Keratinocyte (primary cell): ENCODE results near the gene CER1. TPM values are rescaled to one million over a fixed set of nuclear protein-coding genes. Genes with fewer than 3 reads are reported as not detected.

Experiments
- DNase-seq: peaks from one replicate; pipeline ENCODE4 v3.0.0-alpha.2; 2011; ENCODE audit warnings: low read depth, missing footprints, low spot score
- FAIRE-seq: peaks from 2 replicates; lab custom pipeline; 2011; peaks lifted over from hg19 to GRCh38; lab: Jason Lieb, UNC
- H2AFZ ChIP-seq: 2 replicates; pipeline ENCODE4 v1.6.0; 2012; ENCODE audit warnings: low read length, control low read depth, inconsistent platforms; ENCODE audit not compliant: control insufficient read depth
- H3K27ac ChIP-seq: 2 replicates; pipeline ENCODE4 v1.5.1; 2011; ENCODE audit warnings: low read length; ENCODE audit not compliant: control insufficient read depth, insufficient read depth
- H3K27me3 ChIP-seq: 3 replicates; pipeline ENCODE4 v1.6.0; 2011; ENCODE audit warnings: low read length; ENCODE audit not compliant: control insufficient read depth, insufficient read depth; ENCODE audit errors: extremely low read depth
- H3K36me3 ChIP-seq, 2 experiments: 2 replicates in 1 of 2; 3 replicates in 1 of 2; pipeline ENCODE4 v1.5.1; 2011; ENCODE audit warnings: low read length in 2 of 2, mild to moderate bottlenecking in 1 of 2; ENCODE audit not compliant: control insufficient read depth in 2 of 2, insufficient read depth in 2 of 2; ENCODE audit errors: extremely low read depth in 1 of 2
- H3K4me1 ChIP-seq: 3 replicates; pipeline ENCODE4 v1.5.1; 2011; ENCODE audit warnings: low read length; ENCODE audit not compliant: control insufficient read depth, insufficient read depth; ENCODE audit errors: extremely low read depth
- H3K4me2 ChIP-seq: 3 replicates; pipeline ENCODE4 v1.6.0; 2011; ENCODE audit warnings: low read depth, low read length; ENCODE audit not compliant: control insufficient read depth, insufficient read depth; ENCODE audit errors: extremely low read depth
- H3K4me3 ChIP-seq, 3 experiments: fragments of 200-600 bp in 1 of 3; sonication (generic) in 1 of 3; 2 replicates in 2 of 3; 3 replicates in 1 of 3; pipeline ENCODE4 v1.5.1; 2011 to 2016; ENCODE audit warnings: low read length in 3 of 3, mild to moderate bottlenecking in 3 of 3, control low read depth in 2 of 3, inconsistent platforms in 1 of 3, low read depth in 1 of 3, mixed read lengths in 1 of 3, mixed run types in 1 of 3, moderate library complexity in 1 of 3; ENCODE audit not compliant: control insufficient read depth in 2 of 3, insufficient read depth in 2 of 3; ENCODE audit errors: extremely low read depth in 1 of 3
- H3K79me2 ChIP-seq: 2 replicates; pipeline ENCODE4 v1.6.0; 2012; ENCODE audit warnings: low read length; ENCODE audit not compliant: control insufficient read depth, insufficient read depth
- H3K9ac ChIP-seq: 3 replicates; pipeline ENCODE4 v1.6.0; 2011; ENCODE audit warnings: low read length; ENCODE audit not compliant: control insufficient read depth, insufficient read depth; ENCODE audit errors: extremely low read depth
- H3K9me1 ChIP-seq: 3 replicates; pipeline ENCODE4 v1.6.0; 2011; ENCODE audit warnings: low read length; ENCODE audit not compliant: control insufficient read depth, insufficient read depth; ENCODE audit errors: extremely low read depth
- H3K9me3 ChIP-seq: 2 replicates; pipeline ENCODE4 v1.5.1; 2012; ENCODE audit warnings: low read depth, low read length; ENCODE audit not compliant: control insufficient read depth
- H4K20me1 ChIP-seq: 3 replicates; pipeline ENCODE4 v1.6.0; 2011; ENCODE audit warnings: low read length; ENCODE audit not compliant: control insufficient read depth, insufficient read depth; ENCODE audit errors: extremely low read depth
- EZH2 ChIP-seq: IDR thresholded peaks from one replicate; pipeline ENCODE4 v1.6.1; 2012; ENCODE audit warnings: inconsistent platforms, mild to moderate bottlenecking, low read length, moderate library complexity
- dilution Hi-C: fragments of 300-500 bp; cut with MboI; formaldehyde crosslinking; loops from one replicate; pipeline ENCODE4 v1.7.0; 2020; ENCODE audit warnings: low sequenced_read_pairs; ENCODE audit not compliant: extremely low pct_ligation_motif_present
- polyA plus RNA-seq, 5 experiments: library from polyadenylated mRNA; depleted of rRNA in 3 of 5; stranded (reverse) in 3 of 5; stranded (forward) in 1 of 5; unstranded in 1 of 5; fragments of >200 nt; gene quantifications; 1 replicate in 1 of 5; 2 replicates in 3 of 5; 3 replicates in 1 of 5; pipeline versions ENCODE4 v1.2.1 to v1.2.3, GENCODE V29; 2011 to 2012; ENCODE audit warnings: missing spikeins in 2 of 5, low read depth in 1 of 5, low replicate concordance in 1 of 5
- TF ChIP-seq, protein P1 (sequence below), 3 experiments: IDR thresholded peaks in 1 of 3; conservative IDR thresholded peaks in 1 of 3; optimal IDR thresholded peaks in 1 of 3; 2 replicates in 2 of 3; 3 replicates in 1 of 3; pipeline versions ENCODE3 to v1.5.1; 2011; ENCODE audit warnings: low read length in 3 of 3, mild to moderate bottlenecking in 3 of 3, moderate library complexity in 2 of 3, control low read depth in 1 of 3, inconsistent platforms in 1 of 3; ENCODE audit not compliant: insufficient read depth in 2 of 3; ENCODE audit errors: extremely low read depth in 1 of 3

CER1 gene
- polyA plus RNA-seq, 1 donor (not counting 4 experiments of a cell fraction or from before 2014, with no cell fraction given): not detected

GRCh38 chr9:14769230-14769571 lies 46.7 kb upstream of the CER1 start:
- no peak overlapping the region for H2AFZ ChIP-seq
- H3K27me3 ChIP-seq: no peaks in the 10 kb centered on the region
- FAIRE-seq (no peak), DNase-seq (no peak)
- no peaks in the 10 kb centered on the region for H3K36me3 ChIP-seq
- no peak overlapping the region for H3K4me3 ChIP-seq
- H3K4me1 ChIP-seq: peaks cover 2% of the 10 kb centered on the region
- H4K20me1 ChIP-seq: no peaks in the 10 kb centered on the region
- H3K9me1 ChIP-seq: no peaks in the 10 kb centered on the region
- no peaks in the 10 kb centered on the region for H3K9me3 ChIP-seq
- no peak overlapping the region for H3K27ac ChIP-seq
- no peaks in the 10 kb centered on the region for H3K79me2 ChIP-seq
- H3K4me2 ChIP-seq: no peak overlapping the region
- dilution Hi-C loops: no loop called here
- H3K9ac ChIP-seq: no peak overlapping the region
- no peak for TF ChIP-seq EZH2
- TF ChIP-seq, protein P1, sequence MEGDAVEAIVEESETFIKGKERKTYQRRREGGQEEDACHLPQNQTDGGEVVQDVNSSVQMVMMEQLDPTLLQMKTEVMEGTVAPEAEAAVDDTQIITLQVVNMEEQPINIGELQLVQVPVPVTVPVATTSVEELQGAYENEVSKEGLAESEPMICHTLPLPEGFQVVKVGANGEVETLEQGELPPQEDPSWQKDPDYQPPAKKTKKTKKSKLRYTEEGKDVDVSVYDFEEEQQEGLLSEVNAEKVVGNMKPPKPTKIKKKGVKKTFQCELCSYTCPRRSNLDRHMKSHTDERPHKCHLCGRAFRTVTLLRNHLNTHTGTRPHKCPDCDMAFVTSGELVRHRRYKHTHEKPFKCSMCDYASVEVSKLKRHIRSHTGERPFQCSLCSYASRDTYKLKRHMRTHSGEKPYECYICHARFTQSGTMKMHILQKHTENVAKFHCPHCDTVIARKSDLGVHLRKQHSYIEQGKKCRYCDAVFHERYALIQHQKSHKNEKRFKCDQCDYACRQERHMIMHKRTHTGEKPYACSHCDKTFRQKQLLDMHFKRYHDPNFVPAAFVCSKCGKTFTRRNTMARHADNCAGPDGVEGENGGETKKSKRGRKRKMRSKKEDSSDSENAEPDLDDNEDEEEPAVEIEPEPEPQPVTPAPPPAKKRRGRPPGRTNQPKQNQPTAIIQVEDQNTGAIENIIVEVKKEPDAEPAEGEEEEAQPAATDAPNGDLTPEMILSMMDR (optimal IDR thresholded peaks at IDR 0.05 in 1 of 3, IDR thresholded peaks at IDR 0.05 in 1 of 3, conservative IDR thresholded peaks at IDR 0.05 in 1 of 3; ENCODE audit: extremely low read depth in 1 of 3, insufficient read depth in 2 of 3, low read length in 3 of 3): peak; percentile 26 to 49 (median 30)

- DNase-seq: no peak
- no peak for TF ChIP-seq EZH2
- TF ChIP-seq, protein P1 (optimal IDR thresholded peaks at IDR 0.05 in 1 of 3, IDR thresholded peaks at IDR 0.05 in 1 of 3, conservative IDR thresholded peaks at IDR 0.05 in 1 of 3; ENCODE audit: extremely low read depth in 1 of 3, insufficient read depth in 2 of 3, low read length in 3 of 3): peak; percentile 37 to 59 (median 54)
- no peak overlapping the region for H3K9ac ChIP-seq
- H3K4me1 ChIP-seq: peaks cover 2% of the 10 kb centered on the region
- no peaks in the 10 kb centered on the region for H3K9me3 ChIP-seq
- H3K79me2 ChIP-seq: no peaks in the 10 kb centered on the region
- H3K4me3 ChIP-seq: no peak overlapping the region
- H4K20me1 ChIP-seq: no peaks in the 10 kb centered on the region
- no peaks in the 10 kb centered on the region for H3K27me3 ChIP-seq
- dilution Hi-C loops: no loop called here
- H3K36me3 ChIP-seq: no peaks in the 10 kb centered on the region
- H3K9me1 ChIP-seq: no peaks in the 10 kb centered on the region
- H2AFZ ChIP-seq: no peak overlapping the region
- FAIRE-seq: peak; percentile 90
- H3K4me2 ChIP-seq: peak overlapping the region; percentile 51
- no peak overlapping the region for H3K27ac ChIP-seq
Measured at GRCh38 chr9:14768405-14769229, 46.1 kb upstream of the CER1 start.
